ENCODE data around the gene TMC2. TPM values are rescaled to one million over a fixed set of nuclear protein-coding genes. Genes with fewer than 3 reads are reported as not detected.

The TMC2 gene
- total RNA-seq, 1 experiment from 2014 or later = not detected

DNA sequence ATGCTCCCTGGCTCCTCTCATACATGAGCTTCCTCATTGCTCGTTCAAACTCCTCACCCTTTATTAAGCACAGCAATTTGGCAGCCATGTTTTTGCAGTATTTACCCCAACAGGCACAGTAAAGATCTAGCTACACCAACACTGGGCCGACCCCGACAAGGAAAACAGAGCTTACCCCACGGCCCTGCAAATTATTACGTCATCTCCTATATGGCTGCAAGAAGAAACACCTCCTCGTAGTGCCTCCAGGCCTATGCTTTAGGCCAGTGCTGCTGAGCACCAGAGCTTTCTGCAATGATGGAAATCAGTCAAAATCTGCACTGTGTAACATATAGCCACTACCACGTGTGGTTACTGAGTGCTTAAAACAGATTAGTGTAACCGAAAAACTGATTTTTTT is 26.7 kb downstream of the TMC2 start:
- no peak for DNase-seq (ENCODE audit: low spot score)
- Histone ChIP-seq H3K27me3 (replicated peaks; ENCODE audit: insufficient read depth, low read depth, low read length, poor library complexity) (peaks cover 39% of the 10 kb centered on the region), H3K9me3 (ENCODE audit: low read depth, low read length, poor library complexity, severe bottlenecking) (no peaks in the 10 kb centered on the region), H3K36me3 (ENCODE audit: insufficient read depth, low read length, poor library complexity, severe bottlenecking) (no peaks in the 10 kb centered on the region), H3K27ac (ENCODE audit: low read depth, low read length, poor library complexity, severe bottlenecking) (no peak overlapping the region), H3K4me1 (ENCODE audit: insufficient read depth, low read length, poor library complexity, severe bottlenecking) (no peaks in the 10 kb centered on the region), H3K4me3 (ENCODE audit: low read depth, low read length, poor library complexity, severe bottlenecking) (no peak overlapping the region)
- ChIA-PET CTCF (no interaction called here), POLR2A (ENCODE audit: low non-redundant PET) (no interaction called here)
- no peak for TF ChIP-seq EZH2 (IDR thresholded peaks at IDR 0.05; ENCODE audit: borderline replicate concordance, low read depth, low read length, poor library complexity, severe bottlenecking)
- TF ChIP-seq CTCF (conservative IDR thresholded peaks at IDR 0.05; ENCODE audit: low read depth, low read length) = no peak
- intact Hi-C loops (cut with micrococcal nuclease; ENCODE audit: unreplicated experiment) = no loop called here
- no TSS peak for BruUV-seq (replicated peaks)

GRCh38 chr20:2564406-2564805 is 28.0 kb downstream of the TMC2 start:
- intact Hi-C loops (cut with micrococcal nuclease; ENCODE audit: unreplicated experiment) = no loop called here
- BruUV-seq (replicated peaks) = no TSS peak
- Histone ChIP-seq H3K27me3 (replicated peaks; ENCODE audit: insufficient read depth, low read depth, low read length, poor library complexity) (peaks cover 34% of the 10 kb centered on the region), H3K36me3 (ENCODE audit: insufficient read depth, low read length, poor library complexity, severe bottlenecking) (no peaks in the 10 kb centered on the region), H3K4me3 (ENCODE audit: low read depth, low read length, poor library complexity, severe bottlenecking) (no peak overlapping the region), H3K9me3 (ENCODE audit: low read depth, low read length, poor library complexity, severe bottlenecking) (no peaks in the 10 kb centered on the region), H3K27ac (ENCODE audit: low read depth, low read length, poor library complexity, severe bottlenecking) (no peak overlapping the region), H3K4me1 (ENCODE audit: insufficient read depth, low read length, poor library complexity, severe bottlenecking) (no peaks in the 10 kb centered on the region)
- ChIA-PET CTCF (no interaction called here), POLR2A (ENCODE audit: low non-redundant PET) (no interaction called here)
- TF ChIP-seq EZH2 (IDR thresholded peaks at IDR 0.05; ENCODE audit: borderline replicate concordance, low read depth, low read length, poor library complexity, severe bottlenecking) (no peak), CTCF (conservative IDR thresholded peaks at IDR 0.05; ENCODE audit: low read depth, low read length) (no peak)
- no peak for DNase-seq (ENCODE audit: low spot score)

DNA sequence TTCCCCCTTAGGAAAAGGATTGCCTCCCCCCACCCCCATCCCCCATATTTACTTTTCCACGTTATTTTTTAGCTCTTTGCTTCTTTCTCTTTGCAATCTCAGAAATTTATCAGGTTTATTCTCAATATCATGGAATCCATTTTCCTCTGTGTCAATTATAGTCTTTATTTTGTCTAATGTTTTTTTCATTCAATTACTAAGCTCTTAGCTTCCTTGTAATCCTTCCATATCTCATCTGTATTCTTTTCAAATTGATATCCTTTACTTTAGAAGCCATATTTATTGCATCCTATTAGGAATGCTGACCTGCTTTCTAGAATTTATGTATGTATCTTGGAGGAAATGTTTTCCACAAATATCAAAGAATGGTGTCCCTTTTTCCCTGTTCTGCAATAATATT is 39.3 kb downstream of the TMC2 start:
- Histone ChIP-seq H3K4me3 (ENCODE audit: low read depth, low read length, poor library complexity, severe bottlenecking) (no peak overlapping the region), H3K4me1 (ENCODE audit: insufficient read depth, low read length, poor library complexity, severe bottlenecking) (peaks cover 21% of the 10 kb centered on the region), H3K36me3 (ENCODE audit: insufficient read depth, low read length, poor library complexity, severe bottlenecking) (no peaks in the 10 kb centered on the region), H3K27me3 (replicated peaks; ENCODE audit: insufficient read depth, low read depth, low read length, poor library complexity) (no peaks in the 10 kb centered on the region), H3K27ac (ENCODE audit: low read depth, low read length, poor library complexity, severe bottlenecking) (no peak overlapping the region), H3K9me3 (ENCODE audit: low read depth, low read length, poor library complexity, severe bottlenecking) (no peaks in the 10 kb centered on the region)
- DNase-seq (ENCODE audit: low spot score) = no peak
- ChIA-PET CTCF (no interaction called here), POLR2A (ENCODE audit: low non-redundant PET) (no interaction called here)
- no TSS peak for BruUV-seq (replicated peaks)
- intact Hi-C loops (cut with micrococcal nuclease; ENCODE audit: unreplicated experiment) = no loop called here
- TF ChIP-seq CTCF (conservative IDR thresholded peaks at IDR 0.05; ENCODE audit: low read depth, low read length) = no peak
- no peak for TF ChIP-seq EZH2 (IDR thresholded peaks at IDR 0.05; ENCODE audit: borderline replicate concordance, low read depth, low read length, poor library complexity, severe bottlenecking)

Data from A673 (cell line).